IPS-18a (cell line): Measurements from ENCODE around the gene IRAK2.

Experiments used
- H3K27ac ChIP-seq: one replicate; pipeline ENCODE4 v1.5.1; 2013; ENCODE audit warnings: low read length
- H3K27me3 ChIP-seq: one replicate; pipeline ENCODE4 v1.6.1; 2013; ENCODE audit warnings: mild to moderate bottlenecking, low read length; ENCODE audit not compliant: control insufficient read depth, insufficient read depth
- H3K36me3 ChIP-seq: one replicate; pipeline ENCODE4 v1.6.1; 2013; ENCODE audit warnings: low read depth, low read length; ENCODE audit not compliant: control insufficient read depth
- H3K4me1 ChIP-seq: one replicate; pipeline ENCODE4 v1.6.1; 2013; ENCODE audit warnings: low read depth, low read length; ENCODE audit not compliant: control insufficient read depth
- H3K4me3 ChIP-seq: one replicate; pipeline ENCODE4 v1.5.1; 2013; ENCODE audit warnings: low read length
- H3K9ac ChIP-seq: one replicate; pipeline ENCODE4 v1.6.1; 2013; ENCODE audit warnings: mild to moderate bottlenecking, low read length, moderate library complexity
- H3K9me3 ChIP-seq: one replicate; pipeline ENCODE4 v1.6.1; 2013; ENCODE audit warnings: low read depth, low read length; ENCODE audit not compliant: control insufficient read depth

Gene IRAK2

DNA sequence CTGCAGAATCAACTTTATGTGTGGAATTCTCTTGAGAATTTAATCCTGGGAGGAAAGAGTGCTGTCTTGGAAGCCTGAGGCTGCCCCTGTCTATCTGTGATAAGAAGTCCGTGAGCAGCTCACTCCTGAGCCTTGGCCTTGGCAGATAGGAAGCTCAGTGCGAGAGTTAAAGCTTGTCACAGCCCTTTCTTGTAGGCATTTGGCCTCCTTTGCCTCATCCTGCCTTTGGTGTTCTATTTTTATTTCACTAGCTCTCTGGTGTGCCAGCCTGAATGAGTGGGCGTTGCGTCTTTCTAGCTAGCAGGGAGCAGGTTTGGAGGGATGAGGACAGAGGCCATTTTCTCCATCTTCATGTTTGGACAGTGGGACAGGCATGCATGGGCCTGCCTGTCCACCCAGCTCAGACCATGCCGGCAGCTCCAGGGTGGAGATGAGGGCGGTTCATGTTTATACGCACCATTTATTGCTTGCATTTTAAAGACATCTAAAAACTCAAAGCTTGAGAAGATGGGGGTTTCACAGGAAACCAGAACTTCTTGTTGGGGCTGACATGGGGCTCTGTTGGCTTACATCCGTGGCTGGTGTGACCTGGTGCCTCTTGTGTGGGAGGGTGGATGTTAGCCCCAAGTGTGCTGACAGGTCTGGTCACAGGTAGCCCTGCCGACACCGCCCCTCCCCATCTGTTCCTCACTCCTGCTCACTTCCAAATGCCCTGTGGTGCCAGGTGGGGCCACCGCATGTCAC, 29.8 kb downstream of the IRAK2 start:
- Histone ChIP-seq H3K27ac (no peak overlapping the region), H3K36me3 (no peaks in the 10 kb centered on the region), H3K9ac (no peak overlapping the region)

DNA sequence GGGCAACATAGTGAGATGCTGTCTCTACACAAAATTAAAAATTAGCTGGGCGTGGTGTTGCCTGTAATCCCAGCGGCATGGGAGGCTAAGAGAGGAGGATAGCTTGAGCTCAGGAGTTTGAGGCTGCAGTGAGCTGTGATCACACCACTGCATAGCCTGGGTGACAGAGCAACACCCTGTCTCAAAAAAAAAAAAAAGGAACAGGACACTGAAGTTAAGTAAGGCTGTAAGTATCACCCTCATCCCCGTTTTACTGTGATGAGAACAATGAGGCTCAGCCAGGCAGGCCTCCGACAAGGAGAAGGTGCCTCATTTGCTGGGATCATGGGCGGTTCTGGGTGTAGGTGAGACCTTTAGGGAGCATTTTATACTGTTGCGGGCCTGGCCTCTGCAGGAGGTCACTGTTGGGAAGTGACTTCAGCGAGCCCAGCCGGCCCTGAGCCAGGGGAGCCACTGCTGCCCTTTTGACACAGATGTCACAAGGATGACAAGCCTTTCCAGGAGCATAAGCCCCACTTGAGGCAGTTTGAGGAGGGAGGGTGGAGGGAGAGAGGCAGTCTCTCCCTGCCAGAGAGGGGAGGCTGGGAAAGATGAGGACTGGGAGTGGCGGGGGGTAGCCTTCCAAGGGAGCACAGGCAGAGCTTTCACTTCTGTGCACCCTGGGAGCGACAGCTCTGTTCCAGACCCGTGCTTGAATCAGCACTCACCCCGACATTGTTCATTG, 30.8 kb downstream of the IRAK2 start:
- Histone ChIP-seq H3K9ac (no peak overlapping the region), H3K4me1 (no peaks in the 10 kb centered on the region), H3K9me3 (no peaks in the 10 kb centered on the region), H3K36me3 (no peaks in the 10 kb centered on the region), H3K4me3 (no peak overlapping the region), H3K27ac (no peak overlapping the region), H3K27me3 (no peaks in the 10 kb centered on the region)

More for the DNA sequence above, 29.8 kb downstream of the IRAK2 start:
- Histone ChIP-seq H3K9me3 (no peaks in the 10 kb centered on the region), H3K4me1 (no peaks in the 10 kb centered on the region), H3K4me3 (no peak overlapping the region), H3K27me3 (no peaks in the 10 kb centered on the region)

DNA sequence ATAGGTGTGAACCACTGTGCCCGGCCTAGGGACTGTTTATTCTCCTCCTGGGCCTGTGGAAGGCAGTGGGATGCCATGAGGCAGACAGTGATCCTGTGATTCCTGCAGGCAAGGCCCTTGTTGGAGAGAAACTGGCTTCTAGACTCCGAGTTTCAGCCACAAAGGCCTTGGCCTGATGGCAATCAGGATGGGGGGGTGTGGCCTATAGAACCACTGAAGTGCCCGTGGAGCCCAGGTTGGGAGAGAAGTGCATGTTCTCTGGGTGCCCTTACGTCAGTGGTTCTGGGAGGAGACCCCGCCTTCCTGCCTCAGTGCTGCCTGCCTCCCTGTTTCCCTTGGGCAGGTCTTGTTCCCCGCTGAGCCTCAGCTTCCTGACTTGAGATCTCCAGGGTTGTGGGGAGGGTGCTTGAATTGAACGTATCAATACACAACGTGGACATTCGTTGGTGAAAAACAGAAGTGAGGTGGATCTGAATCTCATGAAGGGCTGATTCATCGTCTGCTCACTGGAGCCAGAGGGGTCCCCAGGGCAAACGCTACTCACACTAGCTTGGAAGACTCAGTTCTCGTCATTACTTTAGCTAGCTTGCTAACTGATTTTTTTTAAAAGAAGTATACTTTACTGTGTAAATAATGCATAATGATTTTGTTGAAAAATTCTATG, 31.8 kb downstream of the IRAK2 start:
- Histone ChIP-seq H3K4me3 (no peak overlapping the region), H3K9ac (no peak overlapping the region), H3K36me3 (no peaks in the 10 kb centered on the region), H3K9me3 (no peaks in the 10 kb centered on the region), H3K27ac (no peak overlapping the region), H3K4me1 (no peaks in the 10 kb centered on the region), H3K27me3 (no peaks in the 10 kb centered on the region)

GRCh38 chr3:10198226-10198625, 33.5 kb downstream of the IRAK2 start:
- H3K4me1 ChIP-seq, result no peaks in the 10 kb centered on the region

GRCh38 chr3:10198761-10199649, 34.3 kb downstream of the IRAK2 start:
- no peak overlapping the region for H3K9ac ChIP-seq
- no peaks in the 10 kb centered on the region for H3K4me1 ChIP-seq
- no peak overlapping the region for H3K4me3 ChIP-seq

More at GRCh38 chr3:10198226-10198625, 33.5 kb downstream of the IRAK2 start:
- no peaks in the 10 kb centered on the region for H3K36me3 ChIP-seq
- H3K9ac ChIP-seq, result no peak overlapping the region
- no peaks in the 10 kb centered on the region for H3K9me3 ChIP-seq
- no peaks in the 10 kb centered on the region for H3K27me3 ChIP-seq
- H3K4me3 ChIP-seq, result no peak overlapping the region
- no peak overlapping the region for H3K27ac ChIP-seq

DNA sequence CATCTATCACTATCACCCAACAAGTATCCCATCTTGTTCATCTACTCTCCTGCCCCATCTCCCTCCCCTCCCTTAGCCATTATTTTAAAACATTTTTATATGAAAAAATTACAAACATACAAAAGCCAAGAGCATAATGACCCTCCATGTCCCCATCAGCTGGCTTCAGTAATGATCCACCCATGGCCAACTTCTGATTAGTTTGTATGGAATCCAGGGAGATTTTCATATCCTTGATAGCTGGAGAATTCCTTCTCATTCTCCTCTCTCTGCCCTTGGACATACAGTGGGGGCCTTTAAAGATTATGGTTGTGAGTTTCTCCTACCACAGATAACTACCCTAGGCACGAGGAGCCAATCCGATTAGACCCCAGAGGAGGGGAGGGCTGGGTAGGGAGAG, 40.2 kb downstream of the IRAK2 start:
- no peaks in the 10 kb centered on the region for H3K4me1 ChIP-seq
- H3K9me3 ChIP-seq, result no peaks in the 10 kb centered on the region
- no peaks in the 10 kb centered on the region for H3K36me3 ChIP-seq
- no peak overlapping the region for H3K9ac ChIP-seq
- H3K27me3 ChIP-seq, result no peaks in the 10 kb centered on the region
- H3K4me3 ChIP-seq, result no peak overlapping the region
- no peak overlapping the region for H3K27ac ChIP-seq

More at GRCh38 chr3:10198761-10199649, 34.3 kb downstream of the IRAK2 start:
- Histone ChIP-seq H3K27ac (no peak overlapping the region), H3K9me3 (no peaks in the 10 kb centered on the region), H3K27me3 (no peaks in the 10 kb centered on the region), H3K36me3 (no peaks in the 10 kb centered on the region)

GRCh38 chr3:10205451-10206165, 40.9 kb downstream of the IRAK2 start:
- H3K9me3 ChIP-seq, result no peaks in the 10 kb centered on the region
- H3K9ac ChIP-seq, result no peak overlapping the region
- no peaks in the 10 kb centered on the region for H3K36me3 ChIP-seq
- H3K27me3 ChIP-seq, result no peaks in the 10 kb centered on the region
- no peaks in the 10 kb centered on the region for H3K4me1 ChIP-seq
- no peak overlapping the region for H3K4me3 ChIP-seq
- H3K27ac ChIP-seq, result no peak overlapping the region

DNA sequence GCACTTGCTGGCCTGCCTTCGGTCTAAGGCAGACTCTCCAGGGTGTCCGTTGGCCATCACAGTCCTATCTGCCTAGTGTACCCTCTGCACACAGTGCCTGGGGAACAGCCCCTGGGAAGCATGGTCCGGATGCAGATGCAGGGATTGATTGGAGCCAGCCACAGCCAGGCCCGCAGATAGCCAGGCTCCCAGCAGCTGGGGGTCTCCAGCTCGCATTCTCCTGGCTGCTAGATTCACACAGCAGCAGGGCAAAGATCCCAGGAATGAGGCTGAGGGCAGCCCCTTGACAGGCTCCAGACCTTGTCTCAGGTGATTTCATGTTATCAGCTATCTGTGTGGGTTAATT, 41.4 kb downstream of the IRAK2 start:
- Histone ChIP-seq H3K9ac (no peak overlapping the region), H3K36me3 (no peaks in the 10 kb centered on the region), H3K4me1 (no peaks in the 10 kb centered on the region), H3K27me3 (no peaks in the 10 kb centered on the region), H3K9me3 (no peaks in the 10 kb centered on the region), H3K4me3 (no peak overlapping the region), H3K27ac (no peak overlapping the region)

DNA sequence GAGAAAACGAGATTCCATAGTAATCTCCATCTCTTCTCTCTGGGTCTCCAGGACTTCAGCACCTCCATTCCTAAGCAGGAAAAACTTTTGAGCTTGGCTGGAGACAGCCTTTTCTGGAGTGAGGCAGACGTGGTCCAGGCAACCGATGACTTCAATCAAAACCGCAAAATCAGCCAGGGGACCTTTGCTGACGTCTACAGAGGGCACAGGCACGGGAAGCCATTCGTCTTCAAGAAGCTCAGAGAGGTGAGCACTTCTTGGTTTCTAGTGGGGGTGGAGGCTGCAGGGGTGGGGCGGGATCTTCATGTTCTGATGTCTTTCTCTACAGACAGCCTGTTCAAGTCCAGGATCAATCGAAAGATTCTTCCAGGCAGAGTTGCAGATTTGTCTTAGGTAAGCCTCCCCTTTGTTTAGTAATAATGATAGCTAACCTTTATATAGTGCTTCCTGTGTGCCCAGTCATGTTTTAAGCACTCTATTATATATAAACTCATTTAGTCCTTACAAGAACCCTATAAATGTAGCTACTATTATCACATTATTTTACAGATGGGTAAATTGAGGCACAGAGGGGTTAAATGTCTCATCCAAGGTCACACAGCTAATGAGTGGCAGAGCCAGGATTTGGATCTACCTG, 48.6 kb downstream of the IRAK2 start:
- no peak overlapping the region for H3K27ac ChIP-seq
- H3K9me3 ChIP-seq, result no peaks in the 10 kb centered on the region
- no peaks in the 10 kb centered on the region for H3K27me3 ChIP-seq
- H3K9ac ChIP-seq, result no peak overlapping the region
- H3K4me3 ChIP-seq, result no peak overlapping the region
- no peaks in the 10 kb centered on the region for H3K4me1 ChIP-seq
- no peaks in the 10 kb centered on the region for H3K36me3 ChIP-seq

DNA sequence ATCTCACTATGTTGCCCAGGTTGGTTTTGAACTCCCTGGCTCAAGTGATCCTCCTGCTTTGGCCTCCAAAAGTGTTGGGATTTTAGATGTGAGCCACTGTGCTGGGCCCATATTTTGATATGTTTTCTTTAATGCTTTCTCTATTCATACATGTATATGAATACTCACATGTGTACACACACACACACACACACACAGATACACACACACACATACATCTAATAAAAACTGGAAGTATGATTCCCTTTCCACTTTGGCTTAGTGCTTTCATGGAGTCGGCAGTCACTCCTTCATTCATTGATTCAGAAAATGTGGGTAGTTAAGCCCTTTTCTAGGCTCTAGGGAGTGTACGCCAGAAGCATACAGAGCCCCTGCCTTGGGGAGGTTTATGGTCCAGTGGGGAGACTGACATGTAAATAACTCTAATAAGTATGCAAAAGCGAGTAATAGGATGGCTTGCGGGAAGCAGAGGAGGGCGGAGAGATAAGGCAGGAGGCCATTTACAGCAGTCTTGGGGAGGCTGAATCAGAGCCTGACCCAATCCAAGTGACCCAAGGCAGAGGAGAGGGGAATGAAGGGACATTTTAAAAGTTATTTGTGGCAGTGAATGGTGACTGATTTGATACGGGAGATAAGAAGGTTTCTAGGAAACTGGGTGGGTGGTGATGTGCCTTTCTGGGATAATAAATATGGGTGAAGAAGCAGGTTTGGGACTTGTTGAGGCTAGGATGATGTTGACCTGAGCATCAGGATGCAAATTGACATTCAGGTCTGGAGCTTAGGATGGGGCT, 51.1 kb downstream of the IRAK2 start:
- Histone ChIP-seq H3K9me3 (no peaks in the 10 kb centered on the region), H3K4me1 (no peaks in the 10 kb centered on the region), H3K9ac (no peak overlapping the region), H3K27ac (no peak overlapping the region), H3K36me3 (no peaks in the 10 kb centered on the region), H3K4me3 (no peak overlapping the region), H3K27me3 (no peaks in the 10 kb centered on the region)
